ENCODE data around the gene OR4K5. TPM values are rescaled to one million over a fixed set of nuclear protein-coding genes. Genes with fewer than 3 reads are reported as not detected.

OR4K5 gene
- total RNA-seq, 2 donors from 2014 or later: not detected

DNA sequence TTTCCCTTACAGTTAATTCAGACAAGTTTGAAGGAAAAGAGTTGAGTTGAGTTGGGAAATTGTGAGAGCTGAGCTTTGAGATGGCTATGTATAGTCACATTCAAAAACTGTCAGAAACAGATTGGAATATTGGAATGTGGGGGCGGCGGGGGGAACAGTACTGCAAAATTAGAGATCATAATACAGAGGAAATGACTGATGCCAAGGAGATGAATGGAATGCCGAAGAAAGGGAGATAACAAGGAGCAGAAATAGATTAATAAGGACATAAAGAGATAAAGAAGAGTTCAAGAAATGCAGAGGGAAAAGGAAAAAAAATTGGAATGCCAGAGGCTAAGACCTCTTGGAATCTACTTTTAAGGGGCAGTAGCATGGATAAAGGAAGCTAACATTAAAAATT is 3.2 kb upstream of the OR4K5 start:
- WGBS, 2 donors: 49 to 56% methylated on average over 3 of the region's 3 CpGs
- DNase-seq (no peak), ATAC-seq (no peak)
- H3K27me3 ChIP-seq: no peaks in the 10 kb centered on the region
- H3K27ac ChIP-seq: no peak overlapping the region
- no peaks in the 10 kb centered on the region for H3K4me1 ChIP-seq
- intact Hi-C loops (cut with DNase I): no loop called here
- TF ChIP-seq CTCF (IDR thresholded peaks at IDR 0.05) (no peak), POLR2A (IDR thresholded peaks at IDR 0.05) (no peak)
- H3K36me3 ChIP-seq (replicated peaks in 1 of 2; ENCODE audit: insufficient read depth in 1 of 2, low read depth in 2 of 2): no peaks in the 10 kb centered on the region
- no peak overlapping the region for H3K4me3 ChIP-seq
- H3K9me3 ChIP-seq: no peaks in the 10 kb centered on the region

GRCh38 chr14:19917955-19918518 is 2.4 kb upstream of the OR4K5 start:
- 34 to 38% methylated on average over 1 of the region's 1 CpG for WGBS, 2 donors
- Histone ChIP-seq H3K36me3 (replicated peaks in 1 of 2; ENCODE audit: insufficient read depth in 1 of 2, low read depth in 2 of 2) (no peaks in the 10 kb centered on the region), H3K27ac (no peak overlapping the region), H3K4me1 (no peaks in the 10 kb centered on the region), H3K27me3 (no peaks in the 10 kb centered on the region), H3K4me3 (no peak overlapping the region), H3K9me3 (no peaks in the 10 kb centered on the region)
- intact Hi-C loops (cut with DNase I): no loop called here
- ATAC-seq: no peak
- no peak for DNase-seq
- TF ChIP-seq CTCF (IDR thresholded peaks at IDR 0.05) (no peak), POLR2A (IDR thresholded peaks at IDR 0.05) (no peak)

GRCh38 chr14:19918553-19919264 is 1.7 kb upstream of the OR4K5 start:
- Histone ChIP-seq H3K27ac (no peak overlapping the region), H3K36me3 (replicated peaks in 1 of 2; ENCODE audit: insufficient read depth in 1 of 2, low read depth in 2 of 2) (no peaks in the 10 kb centered on the region), H3K9me3 (no peaks in the 10 kb centered on the region), H3K27me3 (no peaks in the 10 kb centered on the region), H3K4me3 (no peak overlapping the region), H3K4me1 (no peaks in the 10 kb centered on the region)
- 26 to 35% methylated on average over 4 of the region's 4 CpGs for WGBS, 2 donors
- no peak for TF ChIP-seq POLR2A (IDR thresholded peaks at IDR 0.05)
- TF ChIP-seq CTCF (IDR thresholded peaks at IDR 0.05): no peak
- ATAC-seq: no peak
- DNase-seq: no peak
- intact Hi-C loops (cut with DNase I): no loop called here

- 32 to 53% methylated on average over 3 of the region's 3 CpGs for WGBS, 2 donors
- Histone ChIP-seq H3K4me3 (no peak within 1 kb of the TSS), H3K27ac (no peak within 1 kb of the TSS), H3K27me3 (no peaks in the 10 kb centered on the region), H3K4me1 (no peaks in the 10 kb centered on the region), H3K36me3 (replicated peaks in 1 of 2; ENCODE audit: insufficient read depth in 1 of 2, low read depth in 2 of 2) (no peaks in the 10 kb centered on the region), H3K9me3 (no peaks in the 10 kb centered on the region)
- intact Hi-C loops (cut with DNase I): no loop called here
- DNase-seq (no peak), ATAC-seq (no peak)
- no peak for TF ChIP-seq POLR2A (IDR thresholded peaks at IDR 0.05)
- no peak for TF ChIP-seq CTCF (IDR thresholded peaks at IDR 0.05)
Measured at GRCh38 chr14:19930617-19931016, 10.2 kb downstream of the OR4K5 start, which contains the start of gene OR4K1. Gene OR4K1 (plus strand): TSS chr14:19930917. CDS start chr14:19935667, 4,750 bp downstream.

GRCh38 chr14:19941668-19942067 is 21.3 kb downstream of the OR4K5 start:
- no peak for ATAC-seq
- H3K36me3 ChIP-seq (replicated peaks in 1 of 2; ENCODE audit: insufficient read depth in 1 of 2, low read depth in 2 of 2): no peaks in the 10 kb centered on the region
- TF ChIP-seq POLR2A (IDR thresholded peaks at IDR 0.05): no peak
- no peak for DNase-seq
- H3K9me3 ChIP-seq: no peaks in the 10 kb centered on the region
- H3K4me1 ChIP-seq: no peaks in the 10 kb centered on the region
- H3K27ac ChIP-seq: no peak overlapping the region
- intact Hi-C loops (cut with DNase I): no loop called here
- H3K4me3 ChIP-seq: no peak overlapping the region
- H3K27me3 ChIP-seq: no peaks in the 10 kb centered on the region
- WGBS, 2 donors: 55 to 60% methylated on average over 1 of the region's 1 CpG

Measured in body of pancreas (tissue), 4 donors.